Brain microvascular endothelial cell (primary cell): ENCODE data around the gene FBXO28.

Source experiments
- DNase-seq: peaks from one replicate; pipeline ENCODE4 v3.0.0-alpha.2; 2020
- H3K27ac ChIP-seq: fragments of 250-450 bp; sonication (Bioruptor Pico); 2 replicates; pipeline ENCODE4 v1.5.1; 2020; ENCODE audit warnings: mild to moderate bottlenecking, moderate library complexity
- H3K27me3 ChIP-seq: fragments of 250-450 bp; sonication (Bioruptor Pico); replicated peaks from 2 replicates; pipeline ENCODE4 v1.5.1; 2020; ENCODE audit warnings: mild to moderate bottlenecking
- H3K36me3 ChIP-seq: fragments of 250-450 bp; sonication (Bioruptor Pico); replicated peaks from 2 replicates; pipeline ENCODE4 v1.5.1; 2020; ENCODE audit warnings: mild to moderate bottlenecking
- H3K4me3 ChIP-seq: 2 replicates; pipeline ENCODE4 v1.5.1; 2011; ENCODE audit warnings: low read depth, mild to moderate bottlenecking, control low read depth, low read length, moderate library complexity
- in situ Hi-C: cut with HindIII; loops from 2 replicates; pipeline ENCODE4 v1.10.0; 2017; ENCODE audit warnings: low sequenced_read_pairs, low pct_ligation_motif_present
- TF ChIP-seq, protein P1 (sequence below): IDR thresholded peaks from 2 replicates; pipeline ENCODE4 v1.5.1; 2011; ENCODE audit warnings: low read depth, mild to moderate bottlenecking, moderate library complexity, low read length, control low read depth, inconsistent platforms; ENCODE audit errors: missing control alignments

Gene FBXO28

GRCh38 chr1:224137518-224137917 lies 23.6 kb downstream of the FBXO28 start:
- Histone ChIP-seq H3K4me3 (no peak overlapping the region), H3K27me3 (no peaks in the 10 kb centered on the region), H3K27ac (no peak overlapping the region), H3K36me3 (peaks cover 20% of the 10 kb centered on the region)
- in situ Hi-C loops, result no loop called here
- DNase-seq, result no peak
- TF ChIP-seq, protein P1, sequence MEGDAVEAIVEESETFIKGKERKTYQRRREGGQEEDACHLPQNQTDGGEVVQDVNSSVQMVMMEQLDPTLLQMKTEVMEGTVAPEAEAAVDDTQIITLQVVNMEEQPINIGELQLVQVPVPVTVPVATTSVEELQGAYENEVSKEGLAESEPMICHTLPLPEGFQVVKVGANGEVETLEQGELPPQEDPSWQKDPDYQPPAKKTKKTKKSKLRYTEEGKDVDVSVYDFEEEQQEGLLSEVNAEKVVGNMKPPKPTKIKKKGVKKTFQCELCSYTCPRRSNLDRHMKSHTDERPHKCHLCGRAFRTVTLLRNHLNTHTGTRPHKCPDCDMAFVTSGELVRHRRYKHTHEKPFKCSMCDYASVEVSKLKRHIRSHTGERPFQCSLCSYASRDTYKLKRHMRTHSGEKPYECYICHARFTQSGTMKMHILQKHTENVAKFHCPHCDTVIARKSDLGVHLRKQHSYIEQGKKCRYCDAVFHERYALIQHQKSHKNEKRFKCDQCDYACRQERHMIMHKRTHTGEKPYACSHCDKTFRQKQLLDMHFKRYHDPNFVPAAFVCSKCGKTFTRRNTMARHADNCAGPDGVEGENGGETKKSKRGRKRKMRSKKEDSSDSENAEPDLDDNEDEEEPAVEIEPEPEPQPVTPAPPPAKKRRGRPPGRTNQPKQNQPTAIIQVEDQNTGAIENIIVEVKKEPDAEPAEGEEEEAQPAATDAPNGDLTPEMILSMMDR, result no peak

- H3K4me3 ChIP-seq, result no peak overlapping the region
- no peak for DNase-seq
- TF ChIP-seq, protein P1, result no peak
- in situ Hi-C loops, result no loop called here
- peaks cover 16% of the 10 kb centered on the region for H3K36me3 ChIP-seq
- no peak overlapping the region for H3K27ac ChIP-seq
- H3K27me3 ChIP-seq, result no peaks in the 10 kb centered on the region
Measured at GRCh38 chr1:224138198-224138597, 24.3 kb downstream of the FBXO28 start.

GRCh38 chr1:224141693-224142092 lies 27.8 kb downstream of the FBXO28 start:
- no peak overlapping the region for H3K27ac ChIP-seq
- TF ChIP-seq, protein P1, result no peak
- no peak overlapping the region for H3K4me3 ChIP-seq
- in situ Hi-C loops, result no loop called here
- H3K36me3 ChIP-seq, result peaks cover 12% of the 10 kb centered on the region
- no peak for DNase-seq
- H3K27me3 ChIP-seq, result no peaks in the 10 kb centered on the region

- no peaks in the 10 kb centered on the region for H3K27me3 ChIP-seq
- in situ Hi-C loops, result no loop called here
Measured at GRCh38 chr1:224149709-224150108, 35.8 kb downstream of the FBXO28 start.

DNA sequence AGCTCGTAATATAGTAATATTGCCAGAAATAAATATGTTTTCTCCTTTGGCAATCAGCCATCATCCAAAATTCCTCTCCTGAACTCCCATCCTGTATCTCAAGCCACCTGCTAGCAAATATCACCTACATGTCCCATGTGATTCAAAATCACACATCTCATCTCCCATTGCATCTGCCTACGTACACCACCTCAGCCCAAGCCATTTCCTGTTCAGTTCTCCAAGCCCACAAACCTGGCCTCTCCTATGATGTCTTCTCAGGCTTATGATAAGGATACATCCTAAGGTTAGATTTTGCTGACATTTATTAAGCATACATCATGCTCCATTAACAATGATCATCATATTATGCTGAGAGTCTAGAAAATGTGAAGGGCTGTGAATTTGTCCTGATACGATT lies 37.2 kb downstream of the FBXO28 start:
- H3K36me3 ChIP-seq, result no peaks in the 10 kb centered on the region
- H3K27ac ChIP-seq, result no peak overlapping the region
- TF ChIP-seq, protein P1, result no peak
- no peaks in the 10 kb centered on the region for H3K27me3 ChIP-seq
- no peak overlapping the region for H3K4me3 ChIP-seq
- in situ Hi-C loops, result no loop called here
- no peak for DNase-seq

More at GRCh38 chr1:224149709-224150108, 35.8 kb downstream of the FBXO28 start:
- no peak overlapping the region for H3K4me3 ChIP-seq
- peaks cover 4% of the 10 kb centered on the region for H3K36me3 ChIP-seq
- TF ChIP-seq, protein P1, result no peak
- H3K27ac ChIP-seq, result no peak overlapping the region
- DNase-seq, result no peak

GRCh38 chr1:224157316-224157715 lies 43.4 kb downstream of the FBXO28 start:
- no peak overlapping the region for H3K27ac ChIP-seq
- TF ChIP-seq, protein P1, result no peak
- no peak overlapping the region for H3K4me3 ChIP-seq
- in situ Hi-C loops, result no loop called here
- H3K36me3 ChIP-seq, result peaks cover 17% of the 10 kb centered on the region
- no peaks in the 10 kb centered on the region for H3K27me3 ChIP-seq
- no peak for DNase-seq
